Activated CD4-positive, alpha-beta T cell treated with anti-CD3 and anti-CD28 coated beads for 24 hours (primary cell): ENCODE results near the gene FCGR1A.
A peak's percentile ranks its signal among the peaks of the same experiment; 100 is the strongest.
"Not testable (repeated sequence)": the region's sequence is repeated elsewhere in the genome, so short reads cannot be mapped to it uniquely, and the experiment has no call there.

Experiments used
- DNase-seq, 2 donors: peaks; one replicate each; pipeline ENCODE4 v3.0.0-alpha.2; 2020; ENCODE audit warnings: low read depth in 2 of 2

The FCGR1A gene

DNA sequence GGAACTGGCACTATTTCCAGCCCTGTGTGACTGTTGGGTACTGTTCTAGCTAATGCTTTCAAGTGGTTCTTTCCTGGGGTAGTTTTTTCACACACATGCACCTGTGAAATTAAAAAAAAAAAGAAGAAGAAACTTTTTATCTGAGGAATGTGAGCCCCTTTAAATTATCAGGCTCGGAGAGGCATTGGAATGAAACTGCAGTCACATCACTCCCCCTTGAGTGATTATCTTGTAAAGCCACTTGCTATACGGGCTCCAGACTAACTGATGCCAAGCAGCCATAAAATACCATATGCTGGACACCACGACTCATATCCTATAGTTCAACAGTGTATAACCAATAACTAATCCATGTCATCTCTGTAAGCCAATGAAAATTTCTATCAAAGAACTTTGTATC lies 5.4 kb upstream of the FCGR1A start:
- not testable (repeated sequence) for DNase-seq

DNA sequence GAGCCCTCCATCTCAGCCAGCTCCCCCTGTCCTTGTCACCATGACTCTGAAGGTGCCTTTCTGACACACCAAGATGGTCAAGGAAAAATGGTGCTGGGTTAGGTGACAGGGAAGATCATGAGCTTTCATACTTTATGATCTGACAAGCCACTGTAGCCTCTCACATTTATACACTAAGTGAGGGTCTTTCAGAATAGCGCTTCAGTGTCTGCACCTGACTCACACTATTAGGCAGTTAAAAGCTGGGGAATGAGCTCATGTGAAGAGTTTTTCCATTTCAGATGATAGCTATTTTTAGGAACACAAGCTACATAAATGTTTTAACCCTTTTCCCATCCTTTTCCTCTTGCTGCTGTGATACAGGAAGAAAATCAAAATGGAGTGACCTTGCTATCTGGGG lies 4.2 kb upstream of the FCGR1A start:
- DNase-seq: not testable (repeated sequence)

- not testable (repeated sequence) for DNase-seq
These were observed 995 bp upstream of the FCGR1A start for GRCh38 chr1:149781413-149781984.

DNA sequence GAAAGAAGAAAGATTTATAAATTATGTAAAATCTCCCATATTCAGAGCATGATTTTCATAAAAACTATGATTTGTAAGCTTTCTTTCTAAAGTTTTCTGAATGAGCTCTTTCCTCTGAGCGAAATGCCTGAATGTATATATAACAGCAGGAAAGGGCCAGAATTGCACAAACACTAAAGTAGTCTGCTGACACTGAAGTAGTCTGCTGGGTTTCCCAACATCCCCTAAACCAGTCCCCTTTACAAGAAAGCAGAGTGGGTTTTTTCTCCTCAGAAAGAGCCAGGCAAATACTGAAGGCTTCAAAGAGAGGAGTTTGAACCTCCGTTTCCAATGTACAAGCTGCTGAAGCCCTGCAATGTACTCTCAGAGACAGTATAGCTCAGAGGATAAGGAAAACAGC lies 795 bp downstream of the FCGR1A start:
- DNase-seq: not testable (repeated sequence)

DNA sequence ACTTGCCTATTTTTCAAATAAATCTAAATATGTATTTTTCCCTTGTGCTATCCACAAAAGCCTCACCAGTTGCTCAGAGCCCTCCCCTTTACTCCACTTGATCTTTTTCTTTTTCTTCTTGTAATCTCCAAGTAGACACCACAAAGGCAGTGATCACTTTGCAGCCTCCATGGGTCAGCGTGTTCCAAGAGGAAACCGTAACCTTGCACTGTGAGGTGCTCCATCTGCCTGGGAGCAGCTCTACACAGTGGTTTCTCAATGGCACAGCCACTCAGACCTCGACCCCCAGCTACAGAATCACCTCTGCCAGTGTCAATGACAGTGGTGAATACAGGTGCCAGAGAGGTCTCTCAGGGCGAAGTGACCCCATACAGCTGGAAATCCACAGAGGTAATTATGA lies 1.4 kb downstream of the FCGR1A start:
- not testable (repeated sequence) for DNase-seq

GRCh38 chr1:149787688-149788451 lies 5.4 kb downstream of the FCGR1A start:
- DNase-seq: not testable (repeated sequence)

GRCh38 chr1:149792502-149792901 lies 10.0 kb downstream of the FCGR1A start:
- DNase-seq: peak in 1 of 2 donors; percentile 36

GRCh38 chr1:149792912-149793515 lies 10.5 kb downstream of the FCGR1A start:
- DNase-seq: peak; percentile 68 to 69

DNA sequence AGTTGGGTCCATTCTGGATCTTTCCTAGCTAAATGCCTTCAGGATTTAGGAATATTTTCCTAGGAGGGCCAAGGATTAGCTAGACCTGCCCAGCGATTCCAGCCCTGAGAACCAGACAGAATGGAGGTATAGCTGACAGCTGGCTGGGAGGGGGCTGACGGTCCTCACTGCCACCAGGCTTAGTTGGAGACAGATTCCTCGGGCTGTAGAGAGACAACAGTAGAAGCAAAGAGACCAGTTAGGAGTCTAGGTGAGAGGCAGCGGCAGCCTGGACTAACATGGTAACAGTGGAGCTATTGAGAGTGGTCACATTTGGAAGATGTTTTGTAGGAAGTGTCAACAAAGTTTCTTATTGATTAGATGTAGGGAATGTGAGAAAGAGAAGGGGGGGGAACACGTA lies 11.4 kb downstream of the FCGR1A start:
- DNase-seq: not testable (repeated sequence)

DNA sequence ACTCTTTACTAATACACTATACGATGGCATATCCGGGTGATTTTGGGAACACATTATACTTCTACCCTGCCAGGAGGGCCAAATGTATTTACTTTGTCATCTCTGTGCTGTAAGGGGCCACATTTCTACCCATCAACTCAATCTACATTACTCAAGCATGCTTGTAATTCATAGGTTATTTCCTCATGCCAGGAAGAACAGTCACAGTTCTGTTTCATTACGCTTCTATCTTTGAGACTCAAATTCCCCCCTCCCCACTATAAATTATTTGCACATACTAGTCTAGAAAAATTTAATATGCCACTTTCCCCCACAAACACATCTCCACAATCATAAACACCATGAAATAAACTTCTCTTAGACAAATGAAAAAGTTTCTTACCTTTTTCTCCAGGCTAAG lies 19.1 kb downstream of the FCGR1A start:
- not testable (repeated sequence) for DNase-seq

GRCh38 chr1:149804417-149805080 lies 22.1 kb downstream of the FCGR1A start:
- not testable (repeated sequence) for DNase-seq

DNA sequence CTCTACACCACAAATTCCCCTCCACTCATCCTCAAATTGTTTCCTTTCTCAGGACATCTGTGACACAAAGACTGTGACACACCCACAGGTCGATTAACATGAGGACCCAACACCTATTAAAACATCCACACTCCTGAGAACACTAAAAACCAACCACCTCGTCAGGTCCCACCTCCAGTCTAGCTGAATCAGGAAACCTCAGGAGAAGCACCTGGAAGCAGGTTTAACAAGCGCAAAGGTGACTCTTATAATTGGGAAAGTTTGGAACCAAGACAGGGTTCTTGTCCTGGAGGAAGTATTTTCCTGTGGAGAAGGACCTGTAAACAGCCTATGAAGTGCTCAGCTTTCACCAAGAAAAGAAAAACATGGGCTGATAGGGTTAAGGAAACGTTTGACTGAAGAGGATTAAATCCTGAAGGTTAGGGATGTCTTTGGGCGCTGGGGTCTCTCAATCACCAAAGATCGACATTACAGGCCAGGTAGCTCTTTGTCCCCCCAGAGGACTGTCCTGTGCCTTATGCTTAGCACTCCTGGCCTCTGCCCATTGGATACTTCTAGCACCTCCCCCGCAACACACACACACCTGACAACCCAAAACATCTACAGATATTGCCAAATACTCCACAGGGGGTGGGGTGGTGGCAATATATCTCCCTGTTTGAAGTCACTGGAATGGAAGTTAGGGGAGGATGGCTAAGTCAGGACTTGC lies 28.4 kb downstream of the FCGR1A start:
- not testable (repeated sequence) for DNase-seq

GRCh38 chr1:149811514-149811889 lies 29.0 kb downstream of the FCGR1A start:
- not testable (repeated sequence) for DNase-seq

DNA sequence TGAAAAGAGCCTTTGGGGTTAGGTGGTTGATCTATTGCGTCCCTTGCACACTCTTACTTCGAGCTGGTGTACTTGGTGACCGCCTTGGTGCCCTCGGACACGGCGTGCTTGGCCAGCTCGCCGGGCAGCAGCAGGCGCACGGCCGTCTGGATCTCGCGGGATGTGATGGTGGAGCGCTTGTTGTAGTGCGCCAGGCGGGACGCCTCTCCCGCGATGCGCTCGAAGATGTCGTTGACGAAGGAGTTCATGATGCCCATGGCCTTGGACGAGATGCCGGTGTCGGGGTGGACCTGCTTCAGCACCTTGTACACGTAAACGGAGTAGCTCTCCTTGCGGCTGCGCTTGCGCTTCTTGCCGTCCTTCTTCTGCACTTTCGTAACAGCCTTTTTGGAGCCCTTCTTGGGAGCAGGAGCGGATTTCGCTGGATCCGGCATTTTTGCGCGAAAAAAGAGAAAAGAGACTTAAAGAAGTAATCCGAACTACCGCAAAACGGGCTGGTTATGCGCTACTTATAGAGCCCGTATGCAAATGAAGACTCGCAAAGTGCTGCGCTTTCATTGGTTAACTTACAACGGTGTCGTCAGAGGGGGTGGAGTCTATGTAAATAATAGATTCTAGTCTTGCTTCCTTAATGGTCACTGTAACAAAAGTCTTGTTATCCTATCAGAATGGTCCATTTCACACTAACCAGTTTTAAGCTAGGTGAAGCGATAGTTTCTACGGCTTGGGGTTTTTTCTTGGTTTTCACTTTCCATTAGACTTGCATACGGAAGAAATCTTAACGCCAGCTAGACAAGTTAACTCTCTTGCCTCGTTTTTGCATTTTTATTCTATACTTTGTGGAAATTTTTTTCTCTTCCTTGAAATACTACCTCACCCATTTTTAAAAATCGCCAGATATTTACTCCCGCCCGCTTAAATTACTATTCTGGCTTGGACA lies 29.7 kb downstream of the FCGR1A start:
- peak; percentile 55 to 66 for DNase-seq

- not testable (repeated sequence) for DNase-seq
These were observed 30.7 kb downstream of the FCGR1A start for GRCh38 chr1:149812893-149813801.

- not testable (repeated sequence) for DNase-seq
These were observed 37.9 kb downstream of the FCGR1A start for GRCh38 chr1:149820387-149820786.

DNA sequence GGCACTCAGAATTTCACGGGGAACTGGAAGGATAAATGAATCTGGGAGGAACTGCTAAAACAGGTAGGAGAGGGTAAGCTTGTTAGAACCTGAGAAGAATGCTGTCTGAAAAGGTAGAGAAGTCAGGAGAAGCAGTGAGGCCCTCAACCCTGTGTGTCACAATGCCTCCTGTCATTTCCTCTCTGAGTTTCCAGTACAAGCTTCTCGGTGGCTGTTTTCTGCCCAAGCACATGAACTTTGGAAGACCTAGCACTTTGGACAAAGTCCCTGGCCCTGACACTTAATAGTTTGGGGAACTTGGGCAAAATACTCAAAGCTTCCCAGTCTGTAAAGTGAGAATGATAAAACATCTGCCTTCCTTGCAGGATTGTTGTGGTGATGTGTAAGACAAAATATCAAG lies 44.1 kb downstream of the FCGR1A start:
- DNase-seq: not testable (repeated sequence)

DNA sequence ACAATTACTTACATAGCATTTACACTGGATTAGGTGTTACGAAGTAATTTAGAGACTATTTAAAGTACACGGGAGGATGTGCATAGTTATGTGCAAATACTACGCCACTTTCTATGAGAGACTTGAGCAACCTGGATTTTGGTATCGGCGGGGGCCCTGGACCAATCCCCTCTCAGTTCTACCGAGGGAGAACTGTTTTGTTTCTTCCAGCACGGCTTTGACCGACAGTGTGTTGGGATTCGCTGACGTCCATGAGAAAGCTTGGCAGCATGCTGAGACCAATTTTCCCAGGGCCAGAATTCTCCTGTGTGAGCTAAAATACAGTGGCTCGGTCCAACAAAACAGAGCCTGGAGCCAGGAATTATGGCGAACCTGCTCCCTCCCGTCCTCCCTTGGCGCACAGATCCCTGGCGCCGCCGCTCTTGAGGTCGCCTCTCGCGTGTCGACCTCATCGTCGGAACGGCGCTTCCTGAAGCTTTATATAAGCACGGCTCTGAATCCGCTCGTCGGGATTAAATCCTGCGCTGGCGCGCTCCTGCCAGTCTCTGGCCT lies 49.3 kb downstream of the FCGR1A start:
- not testable (repeated sequence) for DNase-seq
